ENCODE results near the gene TET1. TPM values are rescaled to one million over a fixed set of nuclear protein-coding genes. Genes with fewer than 3 reads are reported as not detected.
A peak's percentile ranks its signal among the peaks of the same experiment; 100 is the strongest.

TET1 gene
- total and polyA plus RNA-seq, 10 donors: 0.04 to 3.1 (median 2.1) TPM

GRCh38 chr10:68559251-68559650 is 886 bp upstream of the TET1 start:
- H3K36me3 ChIP-seq: no peaks in the 10 kb centered on the region
- no peaks in the 10 kb centered on the region for H3K9me3 ChIP-seq
- TF ChIP-seq POLR2A (IDR thresholded peaks at IDR 0.05) (no peak), CTCF (IDR thresholded peaks at IDR 0.05 in 8 of 11, conservative IDR thresholded peaks at IDR 0.05 in 3 of 11) (no peak), POLR2AphosphoS5 (IDR thresholded peaks at IDR 0.05) (no peak)
- peaks cover 4 to 72% (median 26%) of the 10 kb centered on the region in 7 donors for H3K27me3 ChIP-seq (replicated peaks in 1 of 7)
- WGBS, 5 donors: 56 to 64% (median 61%) methylated on average over 4 of the region's 4 CpGs
- DNase-seq: no peak
- no peak overlapping the region for H3K4me3 ChIP-seq
- intact Hi-C loops (cut with DNase I; ENCODE audit: low total_unique reads): no loop called here
- no peak overlapping the region for H3K27ac ChIP-seq
- peaks cover 4 to 43% (median 29%) of the 10 kb centered on the region in 6 donors for H3K4me1 ChIP-seq

- Histone ChIP-seq H3K4me1 (peaks cover 4 to 43% (median 29%) of the 10 kb centered on the region in 6 donors), H3K36me3 (no peaks in the 10 kb centered on the region), H3K9me3 (no peaks in the 10 kb centered on the region), H3K27ac (no peak overlapping the region), H3K27me3 (replicated peaks in 1 of 7) (peaks cover 4 to 78% (median 26%) of the 10 kb centered on the region in 7 donors), H3K4me3 (peak overlapping the region in 7 of 8 donors; percentile 45 to 76 (median 55))
- TF ChIP-seq POLR2AphosphoS5 (IDR thresholded peaks at IDR 0.05): no peak
- TF ChIP-seq POLR2A (IDR thresholded peaks at IDR 0.05): no peak
- no peak for TF ChIP-seq CTCF (IDR thresholded peaks at IDR 0.05 in 8 of 11, conservative IDR thresholded peaks at IDR 0.05 in 3 of 11)
- intact Hi-C loops (cut with DNase I; ENCODE audit: low total_unique reads): no loop called here
- 4 to 7% (median 5%) methylated on average over 6 of the region's 6 CpGs for WGBS, 5 donors
- DNase-seq: no peak
Measured at GRCh38 chr10:68559841-68560185, 324 bp upstream of the TET1 start.

- peak overlapping the region in 1 of 8 donors; percentile 4 for H3K27ac ChIP-seq
- no peak for TF ChIP-seq CTCF (IDR thresholded peaks at IDR 0.05 in 8 of 11, conservative IDR thresholded peaks at IDR 0.05 in 3 of 11)
- no peak for TF ChIP-seq POLR2AphosphoS5 (IDR thresholded peaks at IDR 0.05)
- no peak for TF ChIP-seq POLR2A (IDR thresholded peaks at IDR 0.05)
- WGBS, 5 donors: 2 to 5% (median 3%) methylated on average over 24 to 54 of the region's 55 CpGs
- H3K4me3 ChIP-seq: peak overlapping the region; percentile 40 to 76 (median 55)
- H3K36me3 ChIP-seq: no peaks in the 10 kb centered on the region
- intact Hi-C loops (cut with DNase I; ENCODE audit: low total_unique reads): no loop called here
- H3K27me3 ChIP-seq (replicated peaks in 1 of 7): peaks cover 4 to 84% (median 26%) of the 10 kb centered on the region in 7 donors
- no peaks in the 10 kb centered on the region for H3K9me3 ChIP-seq
- peaks cover 4 to 43% (median 29%) of the 10 kb centered on the region in 6 donors for H3K4me1 ChIP-seq
- no peak for DNase-seq
Measured at GRCh38 chr10:68560943-68561864, 1.1 kb downstream of the TET1 start.
